CD4-positive, alpha-beta T cell treated with Interleukin-4 for 1 hour (primary cell): ENCODE measurements around the gene GAK.

Experiments used
- DNase-seq, 2 donors: peaks; one replicate each; pipeline ENCODE4 v3.0.0-alpha.2; 2020 to 2022

Gene GAK

GRCh38 chr4:906339-907102, 25.6 kb downstream of the GAK start:
- no peak for DNase-seq

- no peak for DNase-seq
These were observed 26.4 kb downstream of the GAK start for GRCh38 chr4:905485-906338.

GRCh38 chr4:903066-904046, 28.8 kb downstream of the GAK start:
- no peak for DNase-seq

GRCh38 chr4:901192-901910, 30.8 kb downstream of the GAK start:
- DNase-seq = no peak

- no peak for DNase-seq
These were observed 31.4 kb downstream of the GAK start for GRCh38 chr4:900721-901120.

- no peak for DNase-seq
These were observed 32.0 kb downstream of the GAK start for GRCh38 chr4:900073-900472.

GRCh38 chr4:899556-899906, 32.6 kb downstream of the GAK start:
- no peak for DNase-seq

- no peak for DNase-seq
These were observed 33.1 kb downstream of the GAK start for GRCh38 chr4:898869-899555.

GRCh38 chr4:898123-898522, 34.0 kb downstream of the GAK start:
- no peak for DNase-seq

GRCh38 chr4:896630-897029, 35.5 kb downstream of the GAK start:
- DNase-seq = no peak

- DNase-seq = no peak
These were observed 35.9 kb downstream of the GAK start for GRCh38 chr4:896216-896615.

- DNase-seq = no peak
These were observed 36.5 kb downstream of the GAK start for GRCh38 chr4:895596-895995.

- no peak for DNase-seq
These were observed 38.0 kb downstream of the GAK start for GRCh38 chr4:893995-894705.

GRCh38 chr4:893276-893994, 38.7 kb downstream of the GAK start:
- DNase-seq = no peak

- DNase-seq = no peak
These were observed 39.3 kb downstream of the GAK start for GRCh38 chr4:892780-893179.

- no peak for DNase-seq
These were observed 40.4 kb downstream of the GAK start for GRCh38 chr4:891747-892146.

GRCh38 chr4:890036-890695, 42.0 kb downstream of the GAK start:
- DNase-seq = no peak

- DNase-seq = no peak
These were observed 42.6 kb downstream of the GAK start for GRCh38 chr4:889516-889915.

GRCh38 chr4:888029-888428, 44.1 kb downstream of the GAK start:
- DNase-seq = no peak
